ENCODE data around the gene USP48. TPM values are rescaled to one million over a fixed set of nuclear protein-coding genes. Genes with fewer than 3 reads are reported as not detected.
A peak's percentile ranks its signal among the peaks of the same experiment; 100 is the strongest.

USP48 gene
- total and polyA plus RNA-seq, 2 of the 4 experiments (the other 2 are of a cell fraction), result 24.7 to 25.0 TPM

- H4K5ac ChIP-seq (ENCODE audit: low read depth, low read length), result peak overlapping the region; percentile 7; the same call in 1 of the 2 replicates
- TF ChIP-seq MAZ (IDR thresholded peaks at IDR 0.05; ENCODE audit: borderline replicate concordance, low read depth, low read length) (no peak), NFE2L2 (IDR thresholded peaks at IDR 0.05; ENCODE audit: low read depth, low read length) (no peak), RAD21 (IDR thresholded peaks at IDR 0.05; ENCODE audit: low read length) (no peak), CEBPB (IDR thresholded peaks at IDR 0.05; ENCODE audit: low read depth, low read length) (no peak), SMC3 (IDR thresholded peaks at IDR 0.05; ENCODE audit: low read depth, low read length) (no peak), CHD1 (IDR thresholded peaks at IDR 0.05; ENCODE audit: low read depth, low read length) (no peak), MAFK (IDR thresholded peaks at IDR 0.05; ENCODE audit: low read depth, low read length) (no peak), RFX5 (IDR thresholded peaks at IDR 0.05; ENCODE audit: low read depth, low read length) (no peak), RCOR1 (IDR thresholded peaks at IDR 0.05; ENCODE audit: insufficient replicate concordance, low read length) (no peak)
- TF ChIP-seq, protein P1, sequence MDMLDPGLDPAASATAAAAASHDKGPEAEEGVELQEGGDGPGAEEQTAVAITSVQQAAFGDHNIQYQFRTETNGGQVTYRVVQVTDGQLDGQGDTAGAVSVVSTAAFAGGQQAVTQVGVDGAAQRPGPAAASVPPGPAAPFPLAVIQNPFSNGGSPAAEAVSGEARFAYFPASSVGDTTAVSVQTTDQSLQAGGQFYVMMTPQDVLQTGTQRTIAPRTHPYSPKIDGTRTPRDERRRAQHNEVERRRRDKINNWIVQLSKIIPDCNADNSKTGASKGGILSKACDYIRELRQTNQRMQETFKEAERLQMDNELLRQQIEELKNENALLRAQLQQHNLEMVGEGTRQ (IDR thresholded peaks at IDR 0.05; ENCODE audit: low read depth, low read length), result no peak
- in situ Hi-C loops (cut with MboI; ENCODE audit: low sequenced_read_pairs), result no loop called here
- H2AK5ac ChIP-seq (ENCODE audit: low read depth, low read length), result peak overlapping the region; percentile 37; the same call in 1 of the 2 replicates
- intact Hi-C loops (cut with micrococcal nuclease), result no loop called here
- no peak overlapping the region for H4K8ac ChIP-seq (ENCODE audit: low read depth in 2 of 2, low read length in 2 of 2)
- H3K4me3 ChIP-seq (ENCODE audit: insufficient read depth, low read depth, low read length), result no peak overlapping the region
- H2BK15ac ChIP-seq (ENCODE audit: low read depth, low read length), result no peak overlapping the region
- no peak overlapping the region for H3K56ac ChIP-seq (ENCODE audit: extremely low read depth, insufficient read depth, low read length)
- no TSS peak for BruUV-seq (replicated peaks)
- H4K91ac ChIP-seq (ENCODE audit: insufficient read depth, low read depth, low read length), result no peak overlapping the region
- no peaks in the 10 kb centered on the region for H3K36me3 ChIP-seq (ENCODE audit: control insufficient read depth, insufficient read depth, low read length)
- dilution Hi-C loops (cut with HindIII; ENCODE audit: low sequenced_read_pairs, unreplicated experiment), result no loop called here
- no peak overlapping the region for H3K9ac ChIP-seq (ENCODE audit: low read depth, low read length)
- peaks cover 90% of the 10 kb centered on the region for H4K20me1 ChIP-seq (ENCODE audit: insufficient read depth, low read length)
- no peak overlapping the region for H2BK5ac ChIP-seq (ENCODE audit: low read depth, low read length, poor library complexity, severe bottlenecking)
- no peak overlapping the region for H3K14ac ChIP-seq (replicated peaks; ENCODE audit: low read depth, low read length)
- no peak overlapping the region for H2AFZ ChIP-seq (replicated peaks; ENCODE audit: low read length, poor library complexity)
- H3K9me1 ChIP-seq (ENCODE audit: insufficient read depth, low read length), result peaks cover 17% of the 10 kb centered on the region
- no peak overlapping the region for H3K23ac ChIP-seq (ENCODE audit: low read depth, low read length)
- WGBS, 2 experiments (ENCODE audit: extremely low coverage in 2 of 2, insufficient read length in 1 of 2), result 60% methylated on average over 1 of the region's 15 CpGs; no CpG with 5 or more reads in 1 of the 2 experiments
- CTCF ChIA-PET, result no interaction called here
- H3K9me3 ChIP-seq (ENCODE audit: control insufficient read depth, insufficient read depth, low read length), result peaks cover 2% of the 10 kb centered on the region; the same call in 1 of the 2 replicates
- H3K4me2 ChIP-seq (ENCODE audit: low read depth, low read length), result no peak overlapping the region
- ATAC-seq (ENCODE audit: low read depth), result no peak
- peak overlapping the region; percentile 72; the same call in 1 of the 2 replicates for H3K18ac ChIP-seq (ENCODE audit: low read depth, low read length)
- H2BK120ac ChIP-seq (ENCODE audit: low read depth, low read length), result no peak overlapping the region
- POLR2A ChIA-PET (ENCODE audit: unreplicated experiment), result no interaction called here
- peaks cover 16 to 60% of the 10 kb centered on the region in 2 experiments for H3K79me1 ChIP-seq (ENCODE audit: low read depth in 1 of 2, low read length in 2 of 2)
- H2AK9ac ChIP-seq (replicated peaks; ENCODE audit: low read depth, low read length, poor library complexity), result no peak overlapping the region
- peak overlapping the region; percentile 32; the same call in 1 of the 2 replicates for H3K4ac ChIP-seq (ENCODE audit: low read depth, low read length)
- no peak for DNase-seq
- peak overlapping the region; percentile 65; the same call in 1 of the 2 replicates for H3K27ac ChIP-seq (ENCODE audit: insufficient read depth, low read length)
- peaks cover 8% of the 10 kb centered on the region for H3K4me1 ChIP-seq (ENCODE audit: control insufficient read depth, insufficient read depth, low read length)
- no peaks in the 10 kb centered on the region for H3K27me3 ChIP-seq (ENCODE audit: control insufficient read depth, insufficient read depth, low read length)
- no peak overlapping the region for H2BK20ac ChIP-seq (ENCODE audit: low read depth, low read length)
These were observed 8.0 kb downstream of the USP48 start for GRCh38 chr1:21774835-21775549.

All from IMR-90 (cell line).